Stimulated activated CD8-positive, alpha-beta memory T cell treated with anti-CD3 and anti-CD28 coated beads, Interleukin-12 subunit alpha, Interleukin-12 subunit beta, amount 100 ng/mL, for 24 hours (primary cell): ENCODE measurements around the gene LMCD1.

Experiments used
- DNase-seq: peaks from one replicate; pipeline ENCODE4 v3.0.0-alpha.2; 2020; ENCODE audit errors: extremely low read depth

The LMCD1 gene

GRCh38 chr3:8505621-8506020, 4.0 kb downstream of the LMCD1 start:
- no peak for DNase-seq

GRCh38 chr3:8506571-8507061, 5.0 kb downstream of the LMCD1 start:
- DNase-seq = no peak

DNA sequence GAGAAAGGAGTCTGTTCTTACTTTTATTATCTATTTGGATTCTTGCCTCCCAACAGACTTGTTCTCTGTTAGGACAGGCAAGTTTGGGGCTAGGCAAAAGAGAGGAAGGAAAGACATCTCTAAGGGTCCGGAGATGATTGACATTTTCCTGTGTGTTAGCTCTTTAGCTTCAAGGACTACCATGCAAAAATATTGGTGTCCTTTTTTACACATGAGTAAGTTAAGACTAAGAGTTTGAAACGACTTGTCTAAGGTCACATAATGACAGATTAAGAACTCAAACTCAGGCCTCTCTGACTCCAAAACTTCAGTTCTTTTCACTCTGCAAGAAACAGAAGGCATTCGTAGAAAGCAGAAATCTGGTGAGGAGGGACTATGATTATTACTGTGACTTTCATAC, 5.9 kb downstream of the LMCD1 start:
- DNase-seq = no peak

DNA sequence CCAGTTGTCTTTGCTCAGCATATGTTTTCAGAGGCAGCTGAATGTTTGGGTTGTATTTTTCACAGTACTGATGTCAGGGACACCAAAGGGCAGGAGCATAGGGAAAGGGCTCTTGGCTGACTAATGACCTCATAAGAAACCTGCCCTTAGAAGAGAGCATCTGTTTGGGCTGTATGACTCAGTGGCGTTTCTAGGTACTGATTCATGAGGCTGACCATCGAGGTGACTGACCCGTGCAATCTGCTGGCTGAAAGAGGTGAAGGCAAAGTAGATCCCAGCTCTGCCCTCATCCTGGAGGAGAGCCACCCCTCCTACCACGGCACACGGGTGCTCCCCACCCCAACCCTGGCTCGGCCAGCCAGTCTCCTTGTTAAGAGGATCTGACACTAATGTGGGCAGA, 8.3 kb downstream of the LMCD1 start:
- DNase-seq = no peak

GRCh38 chr3:8512234-8512633, 10.6 kb downstream of the LMCD1 start:
- DNase-seq = no peak

DNA sequence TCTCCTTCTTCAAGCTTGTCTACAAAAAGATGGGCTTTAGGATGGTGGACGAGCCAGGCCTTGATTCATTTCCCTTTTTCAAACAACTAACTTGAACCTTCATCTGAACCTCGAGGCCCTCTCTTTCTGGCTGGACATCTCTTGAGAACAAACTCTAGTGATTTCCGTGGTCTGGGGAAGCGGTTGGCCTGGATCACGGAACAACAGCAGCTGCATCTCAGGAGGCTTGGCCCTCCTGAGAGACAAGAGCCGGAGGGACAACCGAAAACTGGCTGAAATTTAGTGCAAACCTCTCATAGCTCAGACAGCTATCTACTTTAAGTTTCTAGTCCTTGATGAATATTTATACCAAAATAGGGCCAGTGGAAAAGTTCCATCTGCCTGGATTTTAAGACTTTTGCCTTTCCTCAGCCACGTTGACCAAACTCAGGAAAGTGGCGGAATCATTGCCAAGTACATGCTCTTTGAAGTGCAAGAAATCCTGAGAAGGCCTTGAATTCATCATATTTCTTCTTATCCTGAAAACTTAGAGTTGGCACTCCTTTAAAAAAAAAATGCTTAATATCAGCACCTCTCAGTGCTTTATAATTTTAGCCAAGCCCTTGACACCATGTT, 14.5 kb downstream of the LMCD1 start:
- no peak for DNase-seq

GRCh38 chr3:8516783-8517182, 15.2 kb downstream of the LMCD1 start:
- no peak for DNase-seq

DNA sequence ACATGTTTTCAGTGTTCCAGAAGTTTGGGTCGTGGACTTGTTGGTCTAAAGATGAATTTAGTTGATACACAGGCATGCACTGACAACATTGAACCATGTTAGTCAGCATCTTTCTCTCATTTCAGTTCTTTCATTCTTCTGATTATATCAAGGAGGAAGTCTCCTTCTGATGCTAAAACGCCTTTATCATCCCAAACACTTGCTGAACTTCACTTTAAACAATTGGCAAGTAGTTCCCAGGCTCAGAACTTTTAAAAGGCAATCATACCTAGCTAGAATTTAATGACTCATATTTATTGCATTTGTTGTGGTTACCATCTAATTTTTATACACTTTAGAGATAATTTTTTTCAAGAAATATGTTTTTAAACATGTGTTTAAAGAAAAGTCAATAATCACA, 15.9 kb downstream of the LMCD1 start:
- no peak for DNase-seq

- DNase-seq = no peak
Observed at GRCh38 chr3:8518138-8518537, 16.5 kb downstream of the LMCD1 start.

DNA sequence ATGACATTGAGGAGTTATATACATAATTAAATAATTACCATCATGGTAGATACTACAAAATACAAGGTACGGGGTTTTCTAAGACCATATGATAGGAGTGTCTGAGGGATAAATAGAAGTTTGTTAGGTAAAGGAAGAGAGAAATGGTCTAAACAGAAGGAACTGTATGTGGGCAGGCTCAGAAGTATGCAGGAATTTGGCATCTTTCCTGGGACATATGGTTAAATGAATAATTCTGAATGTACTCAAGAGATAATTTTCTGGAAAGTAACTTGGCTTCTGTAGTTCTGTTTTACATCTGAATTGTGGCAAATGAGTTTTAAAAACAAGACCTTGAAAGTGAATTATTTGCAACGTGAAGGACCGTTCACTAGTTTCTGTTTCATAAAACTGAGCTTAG, 17.5 kb downstream of the LMCD1 start:
- DNase-seq = no peak

DNA sequence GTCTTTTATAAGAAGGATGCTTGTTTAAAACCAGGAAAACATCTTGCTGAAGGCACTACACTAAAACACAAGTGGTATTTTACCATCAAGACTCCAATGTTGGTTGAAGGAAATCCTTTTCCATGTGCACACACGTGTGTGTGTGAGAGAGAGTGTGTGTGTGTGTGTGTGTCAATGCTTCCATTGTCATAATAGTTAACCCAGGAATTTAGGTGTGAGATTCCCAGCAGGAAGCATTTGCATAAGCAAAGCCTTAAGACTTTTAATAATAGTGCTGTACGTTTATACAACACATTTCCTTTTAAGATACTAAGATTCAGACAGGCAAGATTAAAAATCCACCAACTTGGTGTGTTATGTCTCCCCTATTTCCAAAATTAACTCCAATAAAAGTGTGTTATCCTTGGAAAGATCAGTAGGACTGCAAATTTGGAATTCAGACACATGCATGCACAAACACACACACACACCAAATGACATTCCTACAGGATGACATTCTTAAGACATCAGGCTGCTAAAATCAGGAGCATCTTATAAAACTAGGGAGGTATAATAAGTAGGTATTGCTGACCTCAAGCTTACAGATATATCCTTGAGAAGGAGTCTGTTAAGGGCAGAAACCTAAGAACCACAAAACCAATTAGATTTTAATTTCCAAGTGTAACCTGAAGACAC, 18.3 kb downstream of the LMCD1 start:
- DNase-seq = no peak

DNA sequence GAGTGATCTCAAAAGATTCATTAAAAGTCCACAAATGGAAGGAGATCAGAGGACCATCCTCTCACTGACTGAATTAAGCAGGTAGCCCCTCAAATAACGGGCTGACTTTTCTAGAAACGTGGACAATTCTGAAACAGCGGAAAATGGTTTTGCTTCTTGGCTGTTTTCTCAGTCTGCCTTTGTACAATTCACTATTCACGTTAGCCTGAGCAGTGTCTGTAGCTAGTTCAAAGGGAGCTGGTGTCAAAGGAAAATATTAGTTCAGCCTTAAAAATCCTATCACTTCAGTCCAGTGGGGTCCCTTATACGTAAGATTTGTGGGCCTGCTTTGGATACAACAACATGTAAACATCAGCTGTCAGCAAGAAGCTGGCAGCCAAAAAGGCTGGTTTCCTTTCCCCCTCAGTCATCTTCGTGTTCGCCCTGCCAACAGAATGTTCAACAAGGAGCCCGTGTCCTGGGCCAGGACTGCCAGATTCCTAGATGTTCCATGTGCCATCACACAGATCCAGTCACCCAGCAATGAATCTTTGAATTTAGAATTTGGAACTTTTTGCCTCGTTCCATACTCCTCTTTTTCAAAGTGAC, 19.3 kb downstream of the LMCD1 start:
- no peak for DNase-seq

DNA sequence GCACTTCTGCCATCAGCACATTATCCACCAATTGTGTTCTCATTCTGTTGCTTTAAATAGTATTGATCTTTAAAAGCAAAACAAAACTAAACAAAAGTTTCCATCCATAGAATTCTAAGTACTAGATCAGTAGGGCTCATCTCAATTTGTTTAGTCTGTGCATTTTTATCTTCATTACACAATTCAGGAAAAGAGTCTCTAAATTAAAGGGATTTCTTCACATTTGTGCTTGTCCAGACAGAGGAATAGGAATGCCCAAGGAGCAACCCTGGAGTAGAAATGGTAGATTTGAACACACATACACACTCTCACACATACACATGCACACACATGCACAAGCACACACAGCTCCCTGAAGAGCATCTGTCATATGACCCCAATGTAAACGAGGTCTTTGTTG, 21.4 kb downstream of the LMCD1 start:
- DNase-seq = no peak

- no peak for DNase-seq
Observed at GRCh38 chr3:8524249-8524648, 22.6 kb downstream of the LMCD1 start.

- no peak for DNase-seq
Observed at GRCh38 chr3:8524656-8525399, 23.2 kb downstream of the LMCD1 start.

DNA sequence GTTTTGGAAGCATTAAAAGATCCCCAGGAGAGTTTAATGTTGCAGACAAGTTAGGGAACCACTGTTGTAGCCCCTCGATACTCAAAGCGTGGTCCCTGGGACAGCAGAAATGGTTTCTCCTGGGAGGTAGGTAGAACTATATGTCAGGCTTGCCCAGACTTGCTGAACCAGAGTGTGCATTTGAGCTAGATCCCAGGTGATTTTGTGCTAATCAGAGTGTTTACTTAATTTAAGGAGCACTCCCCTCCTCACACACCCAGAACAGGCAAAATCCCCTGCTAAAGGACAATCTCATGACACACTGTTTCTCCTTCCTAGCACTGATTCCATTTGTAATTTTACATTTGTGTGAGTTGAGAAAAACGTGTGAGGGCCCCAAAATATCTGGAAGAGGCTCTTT, 24.3 kb downstream of the LMCD1 start:
- DNase-seq = no peak

DNA sequence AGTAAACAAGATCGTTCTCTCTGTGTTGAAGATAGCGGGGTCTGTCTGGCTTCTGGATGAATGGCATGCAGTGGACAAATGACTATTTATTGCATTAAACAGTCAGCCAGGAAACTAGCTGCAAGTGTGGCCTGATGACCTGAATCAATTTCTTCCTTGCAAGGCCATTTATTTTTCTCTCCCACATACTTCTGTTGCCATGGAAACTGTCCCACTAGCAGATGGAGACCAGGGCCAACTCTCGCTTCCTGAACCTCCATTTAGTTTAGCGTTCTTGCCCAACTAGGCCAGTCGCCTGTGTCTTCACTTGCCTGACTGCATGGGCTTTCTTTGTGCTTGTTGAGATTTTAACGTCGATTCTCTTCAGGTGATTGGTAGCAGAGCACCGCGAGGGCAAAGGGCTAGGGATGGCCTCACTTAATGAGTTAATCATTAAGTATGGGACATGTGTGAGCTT, 27.6 kb downstream of the LMCD1 start:
- DNase-seq = no peak

DNA sequence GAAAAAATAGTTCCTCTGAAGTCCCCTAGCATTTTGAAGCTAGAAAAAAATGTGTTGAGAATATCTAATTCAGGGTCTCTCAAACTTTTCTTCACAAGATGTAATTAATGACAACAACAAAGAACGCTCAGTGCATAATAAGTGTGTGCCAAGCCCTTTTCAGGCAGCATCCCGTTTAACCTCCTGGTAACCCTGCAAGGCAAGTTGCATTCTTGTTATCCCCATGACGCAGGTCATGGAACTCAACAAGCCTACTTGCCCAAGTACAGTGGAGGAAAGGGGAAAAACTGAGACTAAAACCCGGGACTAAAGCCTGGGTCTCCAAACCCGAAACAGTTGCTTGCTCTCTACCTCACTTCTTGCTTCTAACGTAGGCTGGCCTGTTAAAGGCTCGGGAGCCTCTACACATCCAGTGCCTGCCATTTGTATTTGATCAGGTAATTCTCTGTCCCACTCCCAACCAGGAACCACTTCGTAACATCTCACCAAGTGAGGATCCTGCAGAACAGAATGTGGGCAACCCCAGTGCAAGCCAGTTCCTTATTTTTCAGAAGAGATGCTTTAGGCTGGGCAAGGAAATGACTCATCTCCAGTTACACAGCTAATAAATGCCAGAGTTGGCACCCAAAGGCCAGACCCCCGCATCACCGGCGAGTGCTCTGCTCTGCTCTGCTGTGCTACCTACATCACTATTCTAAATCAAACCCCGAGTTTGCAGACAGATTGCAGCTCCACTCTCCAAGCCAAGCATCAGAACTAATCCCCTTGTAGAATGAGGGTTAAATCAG, 28.3 kb downstream of the LMCD1 start:
- no peak for DNase-seq

- no peak for DNase-seq
Observed at GRCh38 chr3:8530581-8530980, 29.0 kb downstream of the LMCD1 start.

DNA sequence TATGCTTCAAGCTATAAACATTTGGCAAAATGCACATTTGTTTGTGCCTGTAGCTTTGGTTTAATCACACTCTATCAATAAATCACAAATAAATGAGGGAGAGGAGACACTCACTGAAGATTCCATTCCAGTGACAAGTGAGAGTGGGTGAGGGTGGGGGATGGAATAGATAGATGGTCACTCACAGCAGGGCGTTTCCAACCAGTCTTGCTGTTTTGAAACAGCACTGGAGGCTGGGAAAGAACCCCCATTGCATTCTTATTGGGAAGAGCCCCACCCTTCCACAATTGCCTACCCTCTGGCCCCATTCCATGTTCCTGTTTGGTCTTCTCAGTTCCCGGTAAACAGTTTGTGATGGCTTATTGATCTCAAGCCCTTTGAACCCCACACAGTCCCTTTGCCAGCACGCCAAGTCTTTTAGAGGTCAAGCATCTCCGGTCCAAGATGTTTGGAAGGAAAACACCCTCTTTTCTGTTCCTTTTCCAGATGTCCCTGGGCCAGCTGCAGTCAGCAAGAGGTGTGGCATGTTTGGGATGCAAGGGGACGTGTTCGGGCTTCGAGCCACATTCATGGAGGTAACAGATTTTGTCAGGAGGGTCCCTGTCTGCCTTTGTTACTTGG, 30.7 kb downstream of the LMCD1 start:
- DNase-seq = no peak
